GM12878 (cell line): Measurements from ENCODE around the gene SRPX2. TPM values are rescaled to one million over a fixed set of nuclear protein-coding genes. Genes with fewer than 3 reads are reported as not detected.

Experiments used
- DPF2 ChIP-seq: fragments of 450-650 bp; IDR thresholded peaks from 2 replicates; pipeline ENCODE4 v1.6.1; 2017; ENCODE audit warnings: mild to moderate bottlenecking
- PML ChIP-seq: IDR thresholded peaks from 2 replicates; pipeline ENCODE4 v1.6.1; 2012; ENCODE audit warnings: low read length, inconsistent platforms
- PRDM15 ChIP-seq: fragments of 450-650 bp; formaldehyde crosslinking; IDR thresholded peaks from 2 replicates; pipeline ENCODE4 v1.4.0; 2020; ENCODE audit warnings: mild to moderate bottlenecking, moderate library complexity
- TCF12 ChIP-seq: IDR thresholded peaks from 2 replicates; pipeline ENCODE4 v1.6.1; 2011; ENCODE audit warnings: low read depth, mild to moderate bottlenecking, low read length
- ZBTB4 ChIP-seq: fragments of 450-650 bp; formaldehyde crosslinking; IDR thresholded peaks from 2 replicates; pipeline ENCODE4 v1.4.0; 2022; ENCODE audit warnings: mild to moderate bottlenecking, moderate library complexity
- polyA plus RNA-seq, 11 experiments: library from polyadenylated mRNA; depleted of rRNA in 4 of 11; unstranded in 6 of 11; stranded (reverse) in 5 of 11; fragments of >200 nt; fragmentation: Nextera tagmentation in 4 of 11; fragmentation: Illumina TruSeq in 1 of 11; extraction: Ambion mirVana in 4 of 11; extraction: Trizol in 1 of 11; gene quantifications; 1 replicate in 1 of 11; 2 replicates in 10 of 11; pipeline versions ENCODE4 v1.2.1 to v1.2.3, GENCODE V29; 2011 to 2016; ENCODE audit warnings: inconsistent platforms in 2 of 11, missing spikeins in 2 of 11, low read depth in 1 of 11
- total RNA-seq, 4 experiments: library from RNA; depleted of rRNA in 3 of 4; stranded (reverse); fragments of >200 nt in 3 of 4; fragmentation: Illumina TruSeq in 1 of 4; extraction: Trizol in 1 of 4; gene quantifications; 2 replicates each; pipeline versions ENCODE4 v1.2.1 to v1.2.3, GENCODE V29; 2013 to 2021
- TF ChIP-seq, protein P1 (sequence below): fragments of 150-350 bp; IDR thresholded peaks from 2 replicates; pipeline ENCODE4 v1.6.1; 2016; ENCODE audit warnings: low read depth, low read length

Gene SRPX2
- total and polyA plus RNA-seq, 10 of the 15 experiments (the other 5 are each of a cell fraction or from before 2014, with no cell fraction given): not detected

- TF ChIP-seq, protein P1, sequence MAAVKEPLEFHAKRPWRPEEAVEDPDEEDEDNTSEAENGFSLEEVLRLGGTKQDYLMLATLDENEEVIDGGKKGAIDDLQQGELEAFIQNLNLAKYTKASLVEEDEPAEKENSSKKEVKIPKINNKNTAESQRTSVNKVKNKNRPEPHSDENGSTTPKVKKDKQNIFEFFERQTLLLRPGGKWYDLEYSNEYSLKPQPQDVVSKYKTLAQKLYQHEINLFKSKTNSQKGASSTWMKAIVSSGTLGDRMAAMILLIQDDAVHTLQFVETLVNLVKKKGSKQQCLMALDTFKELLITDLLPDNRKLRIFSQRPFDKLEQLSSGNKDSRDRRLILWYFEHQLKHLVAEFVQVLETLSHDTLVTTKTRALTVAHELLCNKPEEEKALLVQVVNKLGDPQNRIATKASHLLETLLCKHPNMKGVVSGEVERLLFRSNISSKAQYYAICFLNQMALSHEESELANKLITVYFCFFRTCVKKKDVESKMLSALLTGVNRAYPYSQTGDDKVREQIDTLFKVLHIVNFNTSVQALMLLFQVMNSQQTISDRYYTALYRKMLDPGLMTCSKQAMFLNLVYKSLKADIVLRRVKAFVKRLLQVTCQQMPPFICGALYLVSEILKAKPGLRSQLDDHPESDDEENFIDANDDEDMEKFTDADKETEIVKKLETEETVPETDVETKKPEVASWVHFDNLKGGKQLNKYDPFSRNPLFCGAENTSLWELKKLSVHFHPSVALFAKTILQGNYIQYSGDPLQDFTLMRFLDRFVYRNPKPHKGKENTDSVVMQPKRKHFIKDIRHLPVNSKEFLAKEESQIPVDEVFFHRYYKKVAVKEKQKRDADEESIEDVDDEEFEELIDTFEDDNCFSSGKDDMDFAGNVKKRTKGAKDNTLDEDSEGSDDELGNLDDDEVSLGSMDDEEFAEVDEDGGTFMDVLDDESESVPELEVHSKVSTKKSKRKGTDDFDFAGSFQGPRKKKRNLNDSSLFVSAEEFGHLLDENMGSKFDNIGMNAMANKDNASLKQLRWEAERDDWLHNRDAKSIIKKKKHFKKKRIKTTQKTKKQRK: no peak
- TF ChIP-seq PML (no peak), ZBTB4 (no peak), DPF2 (no peak), PRDM15 (CRISPR knock-in tag) (no peak), TCF12 (no peak)
Measured at GRCh38 chrX:100659431-100660137, 15.6 kb downstream of the SRPX2 start (continued).
